SH-SY5Y (cell line): ENCODE data around the gene HMGN4.

Source experiments
- GATA2 ChIP-seq: IDR thresholded peaks from 2 replicates; pipeline ENCODE4 v1.6.1; 2011; ENCODE audit warnings: mild to moderate bottlenecking, low read depth, low read length
- GATA3 ChIP-seq: IDR thresholded peaks from 2 replicates; pipeline ENCODE4 v1.6.1; 2011; ENCODE audit warnings: low read depth, mild to moderate bottlenecking, low read length, moderate library complexity

GRCh38 chr6:26525838-26526237, 12.3 kb upstream of the HMGN4 start:
- TF ChIP-seq GATA2 (no peak), GATA3 (no peak)
